ENCODE data around the gene TCP10L.
"Not testable (repeated sequence)": the region's sequence is repeated elsewhere in the genome, so short reads cannot be mapped to it uniquely, and the experiment has no call there.

Gene TCP10L, protein sequence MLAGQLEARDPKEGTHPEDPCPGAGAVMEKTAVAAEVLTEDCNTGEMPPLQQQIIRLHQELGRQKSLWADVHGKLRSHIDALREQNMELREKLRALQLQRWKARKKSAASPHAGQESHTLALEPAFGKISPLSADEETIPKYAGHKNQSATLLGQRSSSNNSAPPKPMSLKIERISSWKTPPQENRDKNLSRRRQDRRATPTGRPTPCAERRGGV

DNA sequence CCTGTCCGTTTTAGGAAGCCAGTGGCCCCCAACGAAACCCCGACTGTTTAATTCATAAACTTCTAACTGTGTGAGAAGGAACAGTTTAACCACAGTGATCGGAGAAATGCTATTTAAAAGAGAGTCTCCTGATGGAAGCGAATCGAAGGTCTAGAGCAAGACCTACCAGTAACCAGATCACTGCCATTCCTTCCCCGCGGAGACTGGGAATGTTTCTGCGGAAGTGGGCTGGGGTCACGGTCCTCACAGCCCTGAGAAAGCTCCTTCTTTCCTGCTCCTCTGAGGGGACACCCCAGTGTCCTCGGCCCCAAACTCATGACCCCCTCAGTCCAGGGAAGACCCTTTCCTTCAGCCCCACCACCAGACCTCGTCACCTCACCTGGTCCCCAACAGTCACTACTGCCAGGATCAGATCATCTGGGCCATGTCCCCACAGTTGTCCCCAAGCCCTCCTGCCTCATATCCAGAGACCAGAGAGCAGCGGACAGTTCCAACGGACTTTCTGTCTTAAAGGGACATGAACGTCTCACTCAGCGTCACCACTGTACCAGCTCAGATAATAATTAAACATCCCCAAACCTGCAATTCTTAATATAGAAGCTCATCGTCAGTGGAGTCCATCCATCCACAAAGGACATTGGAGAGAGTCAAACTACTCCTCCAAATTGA is at the start of gene TCP10L:
Gene TCP10L, minus strand, starts transcription at position 482 of the 669 bp plus-strand sequence. CDS start 1,219 bp downstream, outside the sequence.
- no peak for DNase-seq (ENCODE audit: low spot score)

DNA sequence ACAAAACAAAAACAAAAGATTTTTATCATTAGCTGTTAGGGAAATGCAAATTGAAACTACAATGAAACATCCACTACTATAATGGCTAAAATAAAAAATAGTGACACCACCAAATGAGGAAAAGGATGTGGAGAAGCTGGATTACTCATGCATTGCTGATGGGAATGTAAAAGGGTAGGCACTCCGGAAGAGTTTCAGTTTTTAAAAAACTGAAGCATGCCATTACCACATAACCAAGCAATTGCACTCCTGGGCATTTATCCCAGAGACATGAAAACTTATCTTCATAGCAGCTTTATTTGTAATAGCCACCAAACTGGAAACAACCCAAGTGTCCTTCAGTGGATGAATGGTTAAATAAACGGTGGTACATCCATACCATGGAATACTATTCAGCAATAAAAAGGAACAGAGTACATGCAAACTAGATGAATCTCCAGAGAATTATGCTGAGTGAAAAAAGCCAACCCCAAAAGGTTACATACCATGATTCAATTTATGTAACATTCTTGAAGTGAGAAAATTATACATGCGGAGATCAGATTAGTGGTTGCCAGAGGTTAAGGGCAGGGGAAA is 41.4 kb upstream of the TCP10L start:
- DNase-seq (ENCODE audit: low spot score), result no peak

DNA sequence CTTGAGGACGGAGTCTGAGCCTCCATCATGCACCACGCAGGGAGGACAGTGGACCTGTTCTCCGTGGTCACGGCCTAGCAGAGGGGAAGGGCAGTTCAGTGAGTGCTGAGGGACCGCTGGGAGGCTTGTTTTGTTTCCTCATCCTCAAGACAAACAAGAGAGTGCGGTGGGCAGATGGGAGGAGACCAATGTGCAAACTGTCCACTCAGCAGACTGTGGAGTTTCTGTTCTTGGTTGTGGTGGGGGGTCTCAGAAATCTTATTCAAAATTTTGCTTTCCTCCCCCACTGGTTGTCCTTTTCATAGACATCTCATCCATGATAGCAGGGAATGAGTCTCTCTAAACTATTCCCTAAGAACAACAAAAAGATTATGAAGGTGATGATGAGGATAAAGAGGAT is 32.9 kb upstream of the TCP10L start:
- not testable (repeated sequence) for DNase-seq (ENCODE audit: low spot score)

DNA sequence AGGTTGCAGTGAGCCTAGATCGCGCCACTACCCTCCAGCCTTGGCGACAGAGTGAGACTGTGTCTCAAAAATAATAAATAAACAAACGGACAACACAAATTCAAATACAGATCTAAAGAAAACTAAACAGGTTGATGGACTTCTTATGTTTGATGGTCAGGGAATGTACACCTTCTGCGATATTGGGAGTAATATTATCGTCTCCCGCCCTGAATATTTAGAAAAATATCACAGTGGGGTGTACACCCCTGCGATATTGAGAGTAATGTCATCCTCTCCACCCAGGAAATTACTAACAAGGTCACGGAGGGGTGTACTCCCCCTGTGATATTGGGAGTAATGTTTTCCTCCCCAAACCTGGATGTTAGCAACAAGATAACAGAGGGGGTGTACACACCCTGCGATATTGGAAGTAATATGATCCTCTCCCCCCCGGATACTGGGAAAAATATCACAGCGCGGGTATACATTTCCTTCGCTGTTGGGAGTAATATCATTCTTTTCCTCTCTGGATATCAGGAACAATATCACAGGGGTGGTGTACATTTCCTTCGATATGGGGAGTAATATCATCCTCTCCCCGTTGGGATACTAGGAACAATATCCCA is 28.2 kb upstream of the TCP10L start:
- DNase-seq (ENCODE audit: low spot score), result no peak

DNA sequence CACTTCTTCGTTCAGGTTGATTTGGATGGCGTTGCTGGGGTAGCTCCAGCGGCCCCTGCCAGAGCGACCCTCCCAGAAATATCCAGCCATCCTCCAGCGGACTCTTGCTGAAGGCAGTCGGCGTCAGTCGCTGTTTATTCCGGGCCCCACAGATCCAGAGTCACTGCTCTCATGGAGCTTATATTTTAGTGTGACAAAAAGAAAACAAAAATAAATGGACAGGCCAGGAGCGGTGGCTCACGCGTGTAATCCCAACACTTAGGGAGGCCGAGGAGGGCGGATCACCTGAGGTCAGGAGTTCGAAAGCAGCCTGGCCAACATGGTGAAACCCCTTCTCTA is 27.6 kb upstream of the TCP10L start:
- no peak for DNase-seq (ENCODE audit: low spot score)

DNA sequence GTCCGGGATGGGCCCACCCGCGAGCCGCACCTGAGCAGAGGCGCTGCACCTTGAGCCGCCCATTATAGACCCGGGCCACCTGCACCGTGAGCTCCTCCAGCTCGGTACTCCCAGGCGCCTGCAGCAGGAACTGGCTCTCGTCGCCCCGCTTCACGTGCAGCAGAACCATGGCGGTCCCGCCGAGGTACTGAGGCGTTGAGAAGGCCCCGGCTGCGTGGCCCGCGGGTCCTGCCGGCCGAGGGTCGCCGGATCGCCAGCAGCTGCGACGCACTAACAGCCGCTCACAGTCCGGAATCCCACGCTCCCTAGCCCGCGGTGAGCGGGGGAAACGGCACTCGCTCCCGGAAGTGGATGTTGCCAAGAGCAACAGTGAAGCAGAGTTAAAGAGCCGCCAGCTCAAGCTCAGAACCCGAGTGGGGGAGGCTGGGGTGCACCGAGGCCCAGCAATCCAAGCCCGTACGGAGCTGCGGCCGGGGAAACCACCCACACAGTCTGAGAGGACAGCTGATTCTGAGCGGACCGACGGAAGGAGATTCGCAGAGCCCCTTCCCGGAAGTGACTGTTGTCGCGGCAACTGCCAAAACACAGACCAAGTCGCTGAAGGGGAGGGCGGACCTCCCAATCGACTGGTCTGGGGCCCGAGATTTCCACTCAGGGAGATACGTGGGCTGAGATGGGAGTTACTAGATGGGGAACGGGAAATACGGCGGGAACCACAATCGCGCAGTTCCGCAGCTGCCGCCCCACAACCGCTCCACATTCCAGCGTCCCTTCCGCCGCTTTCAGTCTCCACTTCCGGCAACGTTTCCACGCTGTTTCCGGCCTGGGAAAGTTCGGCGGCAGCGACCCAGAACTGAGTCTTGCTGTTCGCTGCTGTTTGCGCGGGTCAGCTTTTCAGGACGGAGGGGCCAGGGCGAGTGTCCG is 27.0 kb upstream of the TCP10L start, which contains the start of gene CFAP298:
Gene CFAP298, minus strand, starts transcription at position 303 of the 924 bp plus-strand sequence. Its CDS starts 134 bp downstream, at position 169.
- DNase-seq (ENCODE audit: low spot score), result peak; percentile 95

DNA sequence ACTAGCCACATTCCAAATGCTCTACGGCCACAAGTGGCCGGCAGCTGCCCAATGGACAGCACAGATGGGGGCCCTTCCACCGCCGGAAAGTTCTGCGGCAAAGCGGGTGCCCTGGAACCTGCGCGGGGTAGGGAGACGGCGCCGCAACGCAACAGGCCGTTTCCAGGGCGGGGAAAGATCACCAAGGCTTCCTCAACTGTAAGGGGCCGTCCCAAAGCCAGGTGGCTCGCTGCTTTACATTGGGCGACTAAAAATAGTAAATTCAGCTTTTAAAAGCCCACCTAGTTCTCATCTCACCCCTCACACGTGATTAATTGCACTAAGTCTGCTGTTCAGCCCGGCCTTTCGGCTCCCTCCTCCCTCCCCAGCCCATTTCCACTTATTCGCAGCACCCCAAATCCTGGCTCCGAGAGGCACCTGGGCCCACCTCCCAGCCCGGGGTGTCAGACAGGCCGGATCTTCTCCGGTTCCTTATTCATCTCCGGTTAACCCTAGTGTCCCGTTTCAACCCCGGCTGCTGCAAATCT is 26.2 kb upstream of the TCP10L start:
- no peak for DNase-seq (ENCODE audit: low spot score)

DNA sequence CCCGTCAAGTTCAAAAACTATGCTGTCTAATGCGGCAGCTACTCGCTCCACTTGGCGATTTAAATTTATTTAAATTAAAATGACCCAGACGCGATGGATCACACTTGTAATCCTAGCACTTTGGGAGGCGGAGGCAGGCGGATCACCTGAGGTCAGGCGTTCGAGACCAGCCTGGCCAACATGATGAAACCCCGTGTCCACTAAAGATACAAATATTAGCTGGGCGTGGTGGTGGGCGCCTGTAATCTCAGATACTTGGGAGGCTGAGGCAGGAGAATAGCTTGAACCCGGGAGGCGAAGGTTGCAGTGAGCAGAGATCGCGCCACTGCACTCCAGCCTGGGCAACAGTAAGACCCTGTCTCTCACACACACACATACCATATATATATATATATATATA is 25.6 kb upstream of the TCP10L start:
- not testable (repeated sequence) for DNase-seq (ENCODE audit: low spot score)

DNA sequence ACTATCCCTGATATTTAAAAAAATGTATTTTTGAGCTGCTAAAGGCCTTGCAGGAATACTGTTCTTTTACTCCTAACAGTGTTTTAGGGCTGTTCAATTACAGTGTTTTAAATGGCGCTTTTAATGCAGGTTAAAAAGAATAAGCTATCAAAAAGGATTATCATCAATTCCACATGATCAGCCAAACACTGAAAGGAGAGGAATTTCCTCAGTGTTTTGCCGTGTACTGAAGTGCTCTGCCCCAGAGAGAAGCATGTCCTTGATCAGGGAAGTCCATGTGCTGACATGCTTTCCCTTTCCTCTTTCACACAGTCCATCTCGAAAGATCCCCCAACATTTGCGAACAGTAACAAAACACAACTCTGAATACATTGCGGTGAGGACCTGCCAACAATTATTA is 23.5 kb upstream of the TCP10L start:
- DNase-seq (ENCODE audit: low spot score), result no peak

DNA sequence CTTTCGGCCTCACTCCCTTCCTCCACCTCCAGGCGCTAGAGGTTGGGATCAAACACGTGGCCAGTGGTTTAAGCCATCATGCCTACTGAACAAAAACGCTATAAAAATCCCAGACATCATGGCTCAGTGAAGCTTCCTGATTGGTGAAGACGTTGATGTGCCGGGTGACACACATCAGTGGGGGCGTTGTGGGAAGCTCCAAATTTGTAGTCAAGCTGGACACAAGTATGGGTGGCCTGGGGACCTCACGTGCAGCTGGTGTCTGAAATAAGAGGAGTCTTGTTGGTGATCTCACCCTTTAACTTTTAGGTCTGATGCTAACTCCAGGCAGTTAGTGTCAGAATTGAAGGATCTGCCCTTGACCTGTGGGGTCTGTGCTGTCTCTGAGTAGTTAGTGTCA is 20.1 kb upstream of the TCP10L start:
- DNase-seq (ENCODE audit: low spot score), result no peak

DNA sequence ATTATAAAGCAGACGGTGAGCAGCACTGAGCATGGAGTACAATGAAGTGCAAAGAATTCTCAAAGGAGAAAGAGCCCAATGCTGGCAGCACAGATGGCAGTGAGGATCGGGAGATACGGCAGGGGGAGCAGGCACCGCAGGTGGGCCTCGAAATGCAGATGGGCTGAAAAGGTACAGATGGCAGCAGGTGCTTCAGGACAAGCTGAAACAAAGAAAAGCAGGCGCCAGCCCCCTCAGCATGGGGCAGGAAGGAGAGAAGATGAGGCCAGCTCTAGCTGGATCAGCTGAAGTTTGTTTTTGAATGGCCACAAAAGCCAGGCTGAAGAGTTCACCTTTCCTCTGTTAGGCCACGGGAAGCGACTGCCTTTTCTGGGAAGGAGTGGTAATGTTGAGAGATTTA is 19.1 kb upstream of the TCP10L start:
- DNase-seq (ENCODE audit: low spot score), result peak; percentile 90

DNA sequence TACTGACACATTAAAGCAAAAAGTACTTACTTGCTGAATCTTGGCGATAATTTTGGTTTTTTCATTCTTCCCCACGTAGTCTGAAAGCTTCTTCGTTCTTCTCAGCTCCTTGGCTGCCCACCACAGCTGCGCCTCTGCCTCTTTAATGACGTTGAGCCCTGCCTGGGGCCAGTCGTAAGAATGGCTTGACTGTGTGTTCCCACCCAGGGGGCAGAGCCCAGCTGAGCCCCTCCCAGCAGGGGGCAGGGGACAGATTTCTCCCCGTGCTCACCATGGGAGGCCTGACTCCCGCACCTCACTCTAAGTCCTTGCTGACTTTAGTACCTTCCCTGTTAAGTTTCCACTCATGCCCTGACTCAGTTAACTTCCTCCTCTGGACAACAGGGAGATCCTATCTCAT is 17.8 kb upstream of the TCP10L start:
- no peak for DNase-seq (ENCODE audit: low spot score)

DNA sequence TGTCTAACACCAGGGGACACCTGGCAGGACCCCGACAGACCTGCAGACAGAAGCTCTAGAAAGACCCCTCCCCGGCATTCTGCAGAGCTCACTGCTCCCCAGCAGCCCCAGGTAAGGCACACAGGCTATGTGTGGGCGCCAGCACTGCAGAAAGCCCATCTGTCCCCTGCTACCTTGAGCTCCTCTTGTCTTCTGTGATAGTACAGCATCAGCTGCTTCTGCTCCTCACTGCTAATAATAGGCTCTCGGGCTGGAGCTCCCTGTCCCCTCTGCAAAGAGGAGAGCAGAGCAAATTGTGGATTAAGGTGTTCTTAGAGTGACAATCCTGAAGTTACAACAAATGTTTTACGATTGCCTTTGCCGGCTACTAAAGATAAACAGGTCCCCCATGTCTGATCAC is 16.8 kb upstream of the TCP10L start:
- peak; percentile 37 for DNase-seq (ENCODE audit: low spot score)

DNA sequence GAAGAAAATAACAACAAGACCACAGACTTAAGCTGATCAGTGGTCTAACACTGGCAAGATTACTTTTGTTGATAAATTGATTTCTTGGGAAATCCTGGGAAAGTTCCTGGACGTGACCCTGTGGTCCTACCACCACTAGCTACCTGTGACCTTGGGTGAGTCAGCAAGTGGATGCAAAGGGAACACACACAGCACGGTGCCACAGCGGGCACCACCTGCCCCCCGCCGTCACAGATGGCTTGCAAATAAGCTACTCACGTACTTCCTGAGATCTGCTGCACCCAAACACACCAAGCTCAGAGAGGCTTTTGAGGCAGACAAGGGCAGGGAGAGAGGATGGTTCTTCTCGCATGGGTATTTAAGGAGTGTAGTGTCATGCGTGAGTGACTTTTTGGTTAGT is 14.2 kb upstream of the TCP10L start:
- DNase-seq (ENCODE audit: low spot score), result no peak

DNA sequence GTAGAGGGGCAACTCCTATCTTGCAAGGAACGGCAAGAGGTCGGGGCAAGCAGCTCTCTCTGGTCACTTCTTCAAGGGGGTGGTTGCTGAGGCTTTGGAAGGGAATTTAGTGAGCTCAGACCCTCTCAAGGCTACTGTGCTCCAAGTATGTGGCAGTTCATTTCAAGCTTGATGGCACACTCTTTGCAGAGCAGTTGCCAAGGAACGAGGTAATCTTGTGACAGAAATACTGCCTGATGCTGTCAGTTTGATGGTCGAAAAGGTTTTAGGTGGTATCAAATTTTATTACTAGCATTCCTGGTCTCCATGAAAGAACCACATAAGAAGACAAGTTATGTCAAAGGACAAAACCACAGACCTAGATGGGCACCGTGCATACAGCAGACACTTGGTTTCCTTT is 13.8 kb upstream of the TCP10L start:
- DNase-seq (ENCODE audit: low spot score), result no peak

DNA sequence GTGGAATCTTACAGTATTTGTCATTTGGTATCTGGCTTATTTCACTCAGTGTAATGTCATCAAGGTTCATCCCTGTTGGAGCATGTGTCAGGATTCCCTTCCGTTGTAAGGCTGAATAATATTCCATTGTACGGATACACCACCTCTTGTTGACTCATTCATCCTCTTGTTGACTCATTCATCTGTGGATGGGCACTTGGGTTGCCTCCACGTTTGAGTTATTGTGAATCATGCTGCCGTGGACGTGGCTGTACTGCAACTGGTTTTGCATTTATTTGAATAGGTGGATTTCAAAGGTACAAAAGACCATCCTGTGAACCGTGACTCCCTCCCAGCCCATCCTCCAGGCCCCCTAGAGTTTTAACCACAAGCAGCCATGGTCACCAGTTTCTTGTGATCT is 11.9 kb upstream of the TCP10L start:
- no peak for DNase-seq (ENCODE audit: low spot score)

DNA sequence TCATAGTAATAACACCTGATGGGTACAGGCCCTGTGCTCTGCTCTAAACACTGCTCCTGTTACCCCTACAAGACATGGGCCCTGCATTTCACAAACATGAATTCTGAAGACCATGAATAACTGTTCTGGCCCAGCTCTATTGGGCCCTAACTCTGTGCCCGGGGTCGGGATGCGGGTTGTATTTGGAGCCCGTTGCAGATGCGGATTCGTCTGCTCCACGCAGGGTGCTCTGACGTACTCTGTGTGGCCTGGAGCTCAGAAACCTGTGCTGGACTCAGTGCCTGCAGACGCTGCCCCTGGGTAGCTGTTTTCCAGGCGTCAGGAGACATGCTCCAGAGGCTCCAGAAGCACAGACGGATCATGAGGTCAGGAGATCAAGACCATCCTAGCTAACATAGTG is 10.1 kb upstream of the TCP10L start:
- no peak for DNase-seq (ENCODE audit: low spot score)

DNA sequence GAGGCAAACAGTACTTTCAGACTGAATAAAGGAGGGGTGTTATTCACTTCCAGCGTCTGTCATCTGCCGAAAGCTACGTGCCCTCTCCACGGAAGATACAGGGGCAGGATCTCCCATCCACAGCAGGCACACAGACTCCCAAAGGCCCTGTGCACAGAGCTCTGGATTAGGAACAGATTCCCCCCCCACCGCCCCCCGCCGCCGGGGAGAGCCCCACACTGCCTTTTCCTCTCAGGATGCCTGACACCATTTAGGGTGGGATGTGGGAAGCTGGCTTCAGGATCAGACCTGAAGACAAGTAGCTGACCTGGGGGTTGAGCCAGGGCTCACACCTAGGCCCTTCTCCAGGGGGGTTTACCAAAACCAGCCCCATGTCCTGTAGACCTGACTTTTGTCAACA is 8.4 kb upstream of the TCP10L start:
- DNase-seq (ENCODE audit: low spot score), result no peak

DNA sequence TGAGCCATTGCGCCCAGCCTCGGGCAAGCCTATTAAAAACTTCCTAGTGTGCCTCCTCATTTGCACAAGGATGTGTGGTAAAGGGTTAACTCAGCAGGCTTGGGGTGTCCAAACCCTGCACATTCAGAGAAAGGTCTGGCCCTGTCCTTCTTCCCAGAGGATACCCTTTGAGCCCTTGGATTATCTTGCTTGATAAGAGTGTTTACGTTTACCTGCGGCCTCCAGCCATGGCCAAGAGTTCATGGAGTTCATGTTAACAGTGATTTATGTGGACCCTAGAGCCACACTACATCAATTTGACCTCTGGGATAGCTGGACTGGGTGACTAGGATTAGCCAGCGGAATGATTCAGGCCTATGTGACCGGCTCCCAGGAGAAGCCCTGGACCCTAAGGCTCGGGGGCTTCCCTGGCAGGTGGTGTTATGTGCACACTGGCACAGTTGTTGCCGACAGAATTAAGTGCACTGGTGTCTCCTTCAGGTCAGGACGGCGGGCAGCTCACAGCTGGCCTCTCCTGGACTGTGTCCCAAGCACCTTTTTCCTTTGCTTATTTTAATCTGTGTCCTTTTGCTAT is 7.7 kb upstream of the TCP10L start:
- DNase-seq (ENCODE audit: low spot score), result no peak

DNA sequence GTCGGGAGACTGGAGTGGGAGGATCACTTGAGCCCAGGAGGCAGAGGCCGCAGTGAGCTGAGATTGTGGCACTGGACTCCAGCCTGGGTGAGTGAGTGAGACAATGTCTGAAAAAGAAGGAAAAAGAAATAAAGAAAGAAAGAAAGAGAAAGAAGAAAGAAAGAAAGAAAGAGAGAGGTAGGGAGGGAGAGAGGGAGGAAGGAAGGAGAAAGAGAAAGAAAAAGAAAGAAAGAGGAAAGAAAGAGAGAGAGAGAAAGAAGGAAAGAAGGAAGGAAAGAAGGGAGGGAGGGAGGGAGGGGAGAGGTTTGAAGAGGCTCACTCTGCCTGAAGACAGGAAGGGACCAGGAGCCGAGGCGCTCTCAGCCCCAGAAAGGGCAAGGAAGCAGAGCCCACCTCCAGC is 4.8 kb upstream of the TCP10L start:
- no peak for DNase-seq (ENCODE audit: low spot score)

DNA sequence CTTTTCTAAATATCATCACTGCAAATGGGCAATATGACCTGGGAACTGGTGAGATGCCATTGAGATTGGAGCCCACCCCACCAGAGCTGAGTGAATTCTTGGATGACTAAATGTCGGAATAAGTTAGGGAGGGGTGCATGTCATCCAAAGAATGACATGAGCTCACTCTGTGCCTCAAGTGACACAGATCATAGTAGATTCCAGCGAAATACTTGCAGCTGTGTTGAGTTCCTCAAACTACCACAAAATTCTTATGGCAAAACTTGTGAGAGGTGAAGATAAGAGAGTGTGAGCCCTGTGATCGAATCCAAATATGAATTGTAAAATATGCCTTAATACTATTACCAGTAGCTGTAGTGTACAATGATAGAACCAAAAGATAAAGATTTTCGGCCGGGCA is 2.3 kb upstream of the TCP10L start:
- DNase-seq (ENCODE audit: low spot score), result no peak

DNA sequence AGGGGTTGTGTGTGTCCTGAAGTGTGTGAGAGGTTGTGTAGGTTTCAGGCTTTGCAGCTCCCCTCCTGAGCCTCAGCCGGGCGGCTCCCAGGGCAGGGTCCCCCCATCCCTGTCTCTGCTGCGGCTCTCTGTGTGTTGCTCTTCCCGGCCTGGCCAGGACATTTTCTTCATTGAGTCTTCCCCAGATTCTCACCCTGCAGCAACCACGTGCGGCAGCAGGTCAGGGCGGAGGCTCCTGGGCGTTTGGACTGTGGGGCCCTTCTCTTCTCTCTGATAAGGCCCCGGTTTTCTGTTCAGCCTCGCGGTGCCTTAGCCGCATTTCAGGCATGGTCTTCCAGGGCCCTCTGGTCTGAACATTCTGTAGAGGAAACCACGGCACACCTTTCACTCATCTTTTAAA is 1.8 kb upstream of the TCP10L start:
- no peak for DNase-seq (ENCODE audit: low spot score)
